Osteoblast (primary cell): ENCODE measurements around the gene FFAR2. TPM values are rescaled to one million over a fixed set of nuclear protein-coding genes. Genes with fewer than 3 reads are reported as not detected.
"Not testable (repeated sequence)": the region's sequence is repeated elsewhere in the genome, so short reads cannot be mapped to it uniquely, and the experiment has no call there.

ENCODE experiments used
- DNase-seq: peaks from one replicate; pipeline ENCODE4 v3.0.0; 2011; ENCODE audit warnings: low spot score, mixed read lengths; ENCODE audit not compliant: insufficient read length; ENCODE audit errors: missing footprints
- H2AFZ ChIP-seq: 2 replicates; pipeline ENCODE4 v1.6.0; 2011; ENCODE audit warnings: mild to moderate bottlenecking, low read length
- H3K27ac ChIP-seq: 2 replicates; pipeline ENCODE4 v1.5.1; 2011; ENCODE audit warnings: mild to moderate bottlenecking, low read depth, low read length, moderate library complexity
- H3K27me3 ChIP-seq: 2 replicates; pipeline ENCODE4 v1.6.0; 2012; ENCODE audit warnings: mild to moderate bottlenecking, control low read depth, inconsistent platforms, low read length, moderate library complexity; ENCODE audit not compliant: insufficient read depth
- H3K36me3 ChIP-seq: 2 replicates; pipeline ENCODE4 v1.5.1; 2011; ENCODE audit warnings: mild to moderate bottlenecking, low read length, control low read depth, moderate library complexity; ENCODE audit not compliant: insufficient read depth
- H3K4me1 ChIP-seq: 2 replicates; pipeline ENCODE4 v1.5.1; 2011; ENCODE audit warnings: mild to moderate bottlenecking, low read length, control low read depth, moderate library complexity; ENCODE audit not compliant: insufficient read depth
- H3K4me2 ChIP-seq: 2 replicates; pipeline ENCODE4 v1.6.0; 2011; ENCODE audit warnings: mild to moderate bottlenecking, low read length; ENCODE audit not compliant: insufficient read depth
- H3K4me3 ChIP-seq: fragments of 200-600 bp; sonication (generic); 3 replicates; pipeline ENCODE4 v1.5.1; 2012; ENCODE audit warnings: mild to moderate bottlenecking, low read length, inconsistent platforms; ENCODE audit not compliant: insufficient read depth
- H3K79me2 ChIP-seq: 2 replicates; pipeline ENCODE4 v1.6.0; 2012; ENCODE audit warnings: mild to moderate bottlenecking, low read length, control low read depth, inconsistent platforms; ENCODE audit not compliant: insufficient read depth
- H3K9me3 ChIP-seq: 2 replicates; pipeline ENCODE4 v1.5.1; 2011; ENCODE audit warnings: low read depth, low read length, control low read depth
- H4K20me1 ChIP-seq: 2 replicates; pipeline ENCODE4 v1.6.0; 2012; ENCODE audit warnings: mild to moderate bottlenecking, low read length, control low read depth; ENCODE audit not compliant: insufficient read depth
- CTCF ChIP-seq: IDR thresholded peaks from 2 replicates; pipeline ENCODE4 v1.5.1; 2011; ENCODE audit warnings: mild to moderate bottlenecking, low read depth, low read length, moderate library complexity; ENCODE audit errors: extremely low read depth
- total RNA-seq: library from RNA; depleted of rRNA; stranded (reverse); fragments of >200 nt; gene quantifications from 2 replicates; pipeline ENCODE4 v1.2.3, GENCODE V29; 2012

The FFAR2 gene
- total RNA-seq, 1 donor, result not detected

- no peak for TF ChIP-seq CTCF
Observed at GRCh38 chr19:35470128-35470527, 22.1 kb downstream of the FFAR2 start.

GRCh38 chr19:35471075-35471474, 23.0 kb downstream of the FFAR2 start:
- not testable (repeated sequence) for H3K27me3 ChIP-seq, H3K4me2 ChIP-seq, H4K20me1 ChIP-seq, H2AFZ ChIP-seq, DNase-seq, H3K27ac ChIP-seq, H3K9me3 ChIP-seq, H3K79me2 ChIP-seq, H3K4me3 ChIP-seq, H3K36me3 ChIP-seq, H3K4me1 ChIP-seq

More at GRCh38 chr19:35470128-35470527, 22.1 kb downstream of the FFAR2 start:
- no peak overlapping the region for H3K27ac ChIP-seq
- H3K4me1 ChIP-seq, result no peaks in the 10 kb centered on the region
- DNase-seq, result no peak
- H3K4me2 ChIP-seq, result no peak overlapping the region
- H4K20me1 ChIP-seq, result no peaks in the 10 kb centered on the region
- H3K36me3 ChIP-seq, result no peaks in the 10 kb centered on the region
- H3K9me3 ChIP-seq, result no peaks in the 10 kb centered on the region
- no peak overlapping the region for H2AFZ ChIP-seq
- no peaks in the 10 kb centered on the region for H3K79me2 ChIP-seq
- no peaks in the 10 kb centered on the region for H3K27me3 ChIP-seq
- H3K4me3 ChIP-seq, result no peak overlapping the region

- Histone ChIP-seq H2AFZ (no peak overlapping the region), H3K79me2 (no peaks in the 10 kb centered on the region), H3K9me3 (no peaks in the 10 kb centered on the region), H3K4me3 (no peak overlapping the region), H3K4me1 (no peaks in the 10 kb centered on the region), H4K20me1 (no peaks in the 10 kb centered on the region), H3K4me2 (no peak overlapping the region), H3K27ac (no peak overlapping the region), H3K36me3 (no peaks in the 10 kb centered on the region), H3K27me3 (no peaks in the 10 kb centered on the region)
- no peak for TF ChIP-seq CTCF
- no peak for DNase-seq
Observed at GRCh38 chr19:35471946-35472345, 23.9 kb downstream of the FFAR2 start.

- H3K27me3 ChIP-seq, result no peaks in the 10 kb centered on the region
- no peaks in the 10 kb centered on the region for H3K9me3 ChIP-seq
- H3K4me2 ChIP-seq, result no peak overlapping the region
- no peaks in the 10 kb centered on the region for H4K20me1 ChIP-seq
- no peaks in the 10 kb centered on the region for H3K79me2 ChIP-seq
- DNase-seq, result no peak
- TF ChIP-seq CTCF, result no peak
- no peaks in the 10 kb centered on the region for H3K4me1 ChIP-seq
- H2AFZ ChIP-seq, result no peak overlapping the region
- no peak overlapping the region for H3K4me3 ChIP-seq
- no peak overlapping the region for H3K27ac ChIP-seq
- no peaks in the 10 kb centered on the region for H3K36me3 ChIP-seq
Observed at GRCh38 chr19:35474104-35474503, 26.0 kb downstream of the FFAR2 start.

- not testable (repeated sequence) for DNase-seq, H3K4me1 ChIP-seq, H3K9me3 ChIP-seq, H3K79me2 ChIP-seq, H4K20me1 ChIP-seq, H3K4me2 ChIP-seq, H3K27me3 ChIP-seq, H2AFZ ChIP-seq, H3K36me3 ChIP-seq, H3K4me3 ChIP-seq, H3K27ac ChIP-seq
Observed at GRCh38 chr19:35474594-35474993, 26.5 kb downstream of the FFAR2 start.
